Stimulated activated CD8-positive, alpha-beta memory T cell treated with anti-CD3 and anti-CD28 coated beads, Interleukin-7, amount 100 ng/mL, for 24 hours (primary cell): Measurements from ENCODE around the gene KRTAP2-3.
"Not testable (repeated sequence)": the region's sequence is repeated elsewhere in the genome, so short reads cannot be mapped to it uniquely, and the experiment has no call there.

Source experiments
- DNase-seq: peaks from one replicate; pipeline ENCODE4 v3.0.0-alpha.2; 2020; ENCODE audit warnings: low read depth

The KRTAP2-3 gene

GRCh38 chr17:41067281-41067680 is 7.4 kb upstream of the KRTAP2-3 start:
- no peak for DNase-seq

GRCh38 chr17:41065829-41066624 is 6.1 kb upstream of the KRTAP2-3 start, which contains the start of gene KRTAP2-4:
TSS of gene KRTAP2-4 (minus strand) at chr17:41065879. CDS start at chr17:41065845, 34 bp downstream.
- no peak for DNase-seq

GRCh38 chr17:41065016-41065689 is 5.2 kb upstream of the KRTAP2-3 start:
- DNase-seq, result not testable (repeated sequence)

DNA sequence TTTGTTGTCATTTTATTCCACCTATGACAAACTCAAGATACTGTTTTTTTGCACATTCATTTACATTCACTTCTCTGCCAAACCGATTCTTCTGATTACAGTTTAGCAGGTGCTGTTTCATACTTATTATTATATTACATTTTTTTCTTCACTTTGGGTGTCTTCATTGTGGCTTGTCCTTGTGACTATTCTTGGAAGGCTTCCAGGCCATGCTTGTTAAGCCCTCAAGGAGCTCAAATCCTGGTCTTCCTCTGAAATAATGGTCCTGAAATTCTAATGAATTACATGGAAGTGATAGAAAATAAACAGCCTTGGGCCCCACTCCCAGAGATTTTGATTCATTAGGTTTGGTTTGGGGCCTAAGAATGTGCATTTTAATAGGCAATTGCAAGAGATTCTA is 4.4 kb upstream of the KRTAP2-3 start:
- no peak for DNase-seq

- no peak for DNase-seq
Measured at GRCh38 chr17:41063449-41063848, 3.5 kb upstream of the KRTAP2-3 start.

- no peak for DNase-seq
Measured at GRCh38 chr17:41061964-41062363, 2.0 kb upstream of the KRTAP2-3 start.

- DNase-seq, result not testable (repeated sequence)
Measured at GRCh38 chr17:41059276-41060051, 450 bp downstream of the KRTAP2-3 start.

GRCh38 chr17:41058741-41059140 is 1.2 kb downstream of the KRTAP2-3 start:
- DNase-seq, result no peak

- no peak for DNase-seq
Measured at GRCh38 chr17:41057547-41057946, 2.4 kb downstream of the KRTAP2-3 start.

GRCh38 chr17:41055130-41055529 is 4.8 kb downstream of the KRTAP2-3 start, which contains the start of gene KRTAP2-2:
TSS of gene KRTAP2-2 (minus strand) at chr17:41055230. CDS start at chr17:41055211, 19 bp downstream.
- not testable (repeated sequence) for DNase-seq

DNA sequence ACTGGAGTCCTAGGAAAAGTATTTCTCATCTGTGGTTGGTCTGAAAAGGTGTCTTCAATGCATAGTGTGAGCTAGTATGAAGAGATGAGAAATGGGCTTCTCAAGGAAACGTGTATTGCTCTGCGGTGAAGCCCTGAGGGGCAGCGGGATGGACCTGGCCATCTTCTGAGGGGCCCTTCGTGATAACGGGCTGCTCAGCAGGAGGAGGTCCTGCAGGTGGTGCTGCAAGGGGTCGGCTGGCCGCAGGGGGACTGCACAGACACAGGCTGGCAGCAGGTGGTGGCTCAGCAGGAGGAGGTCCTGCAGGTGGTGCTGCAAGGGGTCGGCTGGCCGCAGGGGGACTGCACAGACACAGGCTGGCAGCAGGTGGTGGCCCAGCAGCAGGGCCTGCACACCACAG is 5.4 kb downstream of the KRTAP2-3 start:
- not testable (repeated sequence) for DNase-seq

DNA sequence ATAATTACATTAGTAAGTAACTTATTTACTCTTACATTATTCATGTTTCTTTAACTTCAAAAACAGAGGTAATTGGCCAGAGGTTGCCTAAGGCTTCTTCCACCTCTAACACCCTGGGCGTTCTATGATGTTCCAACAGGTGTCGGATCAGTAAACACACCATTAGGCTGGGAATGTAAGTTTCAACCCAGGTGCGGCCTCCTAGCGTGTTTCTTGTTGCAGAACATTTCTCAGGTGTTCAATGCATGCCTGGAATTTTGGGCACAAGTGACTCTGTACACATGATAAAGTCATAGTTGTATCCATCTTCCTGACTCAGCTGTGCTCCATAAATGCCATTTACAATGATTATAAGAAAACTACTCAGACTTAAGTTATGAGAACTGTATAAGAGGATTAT is 5.9 kb downstream of the KRTAP2-3 start:
- no peak for DNase-seq

DNA sequence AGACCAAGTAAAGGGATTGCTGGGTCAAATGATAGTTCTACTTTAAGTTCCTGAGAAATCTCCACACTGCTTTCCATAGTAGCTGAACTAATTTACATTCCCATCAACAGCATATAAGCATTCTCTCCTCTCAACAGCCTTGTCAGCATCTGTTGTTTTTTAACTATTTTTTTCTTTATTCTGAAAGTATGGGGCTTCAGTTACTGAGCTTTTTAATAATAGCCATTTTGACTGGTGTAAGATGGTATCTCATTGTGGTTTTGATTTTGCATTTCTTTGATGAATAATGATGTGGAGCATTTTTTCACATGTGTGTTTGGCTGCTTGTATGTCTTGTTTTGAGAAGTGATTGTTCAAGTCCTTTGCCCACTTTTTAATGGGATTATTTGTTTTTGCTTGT is 7.3 kb downstream of the KRTAP2-3 start:
- DNase-seq, result no peak

DNA sequence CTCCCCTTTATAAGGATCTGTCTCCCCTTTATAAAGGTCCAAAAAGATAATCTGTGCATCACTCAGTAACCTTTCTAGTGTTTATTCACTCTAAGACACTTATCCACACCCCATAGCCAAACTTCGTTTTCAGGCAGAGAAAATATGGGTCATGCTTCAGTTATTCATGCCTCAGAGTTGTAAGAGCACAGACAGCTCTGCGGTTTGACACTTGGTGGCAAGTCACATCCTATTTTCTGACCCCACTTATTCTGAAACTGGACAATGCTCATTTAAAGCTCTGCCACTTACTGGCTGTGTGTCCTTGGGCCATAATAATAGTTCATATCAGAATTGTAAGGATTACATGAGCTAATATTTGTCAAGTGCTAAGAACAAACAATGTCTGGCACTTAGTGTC is 10.8 kb downstream of the KRTAP2-3 start:
- no peak for DNase-seq

DNA sequence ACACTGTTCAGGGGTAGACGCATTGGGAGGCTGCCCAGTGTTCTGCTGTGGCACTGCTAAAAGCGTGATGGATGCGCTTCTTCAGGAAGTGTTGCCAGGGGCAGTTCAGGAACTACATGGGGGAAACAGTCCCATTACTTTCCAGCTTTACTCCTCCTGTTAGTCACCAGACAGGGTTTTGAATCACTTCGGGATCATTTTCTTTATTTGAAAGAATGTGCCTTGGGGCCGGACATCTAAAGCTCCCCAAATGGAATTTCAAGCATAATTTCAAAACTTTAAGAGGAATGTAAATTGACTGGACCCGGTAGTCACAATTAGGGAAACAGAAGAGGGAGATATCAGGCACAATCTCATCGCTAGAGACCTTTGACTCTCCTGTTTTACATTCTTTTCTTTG is 11.5 kb downstream of the KRTAP2-3 start:
- DNase-seq, result no peak

DNA sequence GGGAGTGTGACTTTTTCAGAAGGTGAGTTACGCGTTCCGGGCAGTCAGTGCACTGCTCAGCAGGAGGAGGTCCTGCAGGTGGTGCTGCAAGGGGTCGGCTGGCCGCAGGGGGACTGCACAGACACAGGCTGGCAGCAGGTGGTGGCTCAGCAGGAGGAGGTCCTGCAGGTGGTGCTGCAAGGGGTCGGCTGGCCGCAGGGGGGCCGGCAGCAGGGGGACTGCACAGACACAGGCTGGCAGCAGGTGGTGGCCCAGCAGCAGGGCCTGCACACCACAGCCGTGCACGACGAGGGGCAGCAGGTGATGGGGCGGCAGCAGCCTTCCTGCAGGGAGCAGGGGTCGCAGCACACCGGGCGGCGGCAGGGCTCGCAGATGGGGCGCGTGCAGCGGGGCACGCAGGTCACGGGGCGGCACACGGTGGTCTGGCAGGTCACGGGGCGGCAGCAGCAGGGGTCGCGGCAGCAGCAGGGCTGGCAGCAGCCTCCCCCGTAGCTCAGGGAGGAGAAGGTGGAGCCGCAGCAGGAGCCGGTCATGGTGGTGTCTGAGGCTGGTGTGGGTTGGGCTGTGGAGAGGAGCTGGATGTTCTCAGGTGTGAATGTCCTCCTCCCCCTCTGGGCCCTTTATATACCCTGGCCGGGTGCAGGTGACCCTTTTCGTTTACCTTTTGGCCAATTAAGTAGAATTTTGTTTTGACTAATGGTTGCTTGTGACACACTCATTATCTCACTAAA is 13.0 kb downstream of the KRTAP2-3 start, which contains the start of gene KRTAP2-1:
Gene KRTAP2-1, minus strand, starts transcription at position 582 of the 731 bp plus-strand sequence. Its CDS starts 49 bp downstream, at position 533.
- DNase-seq, result not testable (repeated sequence)

DNA sequence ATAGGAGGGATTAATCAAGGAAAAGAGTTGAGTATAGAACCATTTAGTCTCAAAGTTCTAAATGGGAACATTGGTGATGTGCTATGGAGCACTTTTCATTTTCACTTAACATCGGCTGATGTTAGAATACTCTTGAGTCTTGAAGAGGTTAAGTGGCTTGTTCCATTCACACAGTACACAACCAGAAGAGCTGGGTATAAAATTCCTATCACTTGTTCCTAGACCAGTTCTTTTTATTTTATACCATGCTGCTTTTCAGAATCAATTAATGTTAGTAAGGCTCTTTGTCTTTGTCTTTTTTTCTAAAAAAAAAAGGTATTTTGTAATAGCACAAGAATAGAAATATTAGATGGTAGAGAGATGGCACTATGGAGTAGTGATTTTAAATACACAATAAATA is 17.0 kb downstream of the KRTAP2-3 start:
- no peak for DNase-seq

GRCh38 chr17:41040783-41041571 is 18.9 kb downstream of the KRTAP2-3 start, which contains the start of gene KRTAP1-1:
TSS of gene KRTAP1-1 (minus strand) at chr17:41041450. CDS start at chr17:41041397, 53 bp downstream.
- DNase-seq, result not testable (repeated sequence)

DNA sequence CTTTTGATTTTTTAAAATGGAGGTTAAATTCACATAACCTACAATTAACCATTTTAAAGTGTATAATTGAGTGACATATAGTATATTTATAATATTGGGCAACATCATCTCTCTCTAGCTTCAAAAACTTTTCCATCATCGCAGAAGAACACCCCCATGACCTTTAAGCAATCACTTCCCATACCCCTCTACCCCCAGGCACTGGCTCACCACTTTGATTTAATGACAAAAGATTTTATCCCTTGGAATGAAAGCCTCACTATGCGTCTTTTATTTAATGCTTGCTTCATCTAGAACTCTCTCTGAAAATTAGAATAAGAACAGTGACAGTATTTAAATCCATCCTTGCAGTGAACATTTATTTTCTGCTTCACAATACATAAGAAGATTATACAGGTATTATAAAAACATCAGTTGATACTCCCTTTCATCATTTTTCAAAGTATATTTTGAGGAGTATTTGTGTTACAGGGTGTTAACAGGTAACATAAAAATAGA is 22.0 kb downstream of the KRTAP2-3 start:
- no peak for DNase-seq

- not testable (repeated sequence) for DNase-seq
Measured at GRCh38 chr17:41034346-41034935, 25.5 kb downstream of the KRTAP2-3 start, which contains the start of gene KRTAP1-3. TSS of gene KRTAP1-3 (minus strand) at chr17:41034874. CDS start at chr17:41034821, 53 bp downstream.
